ENCODE data around the gene CYP46A1. TPM values are rescaled to one million over a fixed set of nuclear protein-coding genes. Genes with fewer than 3 reads are reported as not detected.

The CYP46A1 gene
- total RNA-seq, 2 experiments from 2014 or later: 0.19 to 0.21 TPM

DNA sequence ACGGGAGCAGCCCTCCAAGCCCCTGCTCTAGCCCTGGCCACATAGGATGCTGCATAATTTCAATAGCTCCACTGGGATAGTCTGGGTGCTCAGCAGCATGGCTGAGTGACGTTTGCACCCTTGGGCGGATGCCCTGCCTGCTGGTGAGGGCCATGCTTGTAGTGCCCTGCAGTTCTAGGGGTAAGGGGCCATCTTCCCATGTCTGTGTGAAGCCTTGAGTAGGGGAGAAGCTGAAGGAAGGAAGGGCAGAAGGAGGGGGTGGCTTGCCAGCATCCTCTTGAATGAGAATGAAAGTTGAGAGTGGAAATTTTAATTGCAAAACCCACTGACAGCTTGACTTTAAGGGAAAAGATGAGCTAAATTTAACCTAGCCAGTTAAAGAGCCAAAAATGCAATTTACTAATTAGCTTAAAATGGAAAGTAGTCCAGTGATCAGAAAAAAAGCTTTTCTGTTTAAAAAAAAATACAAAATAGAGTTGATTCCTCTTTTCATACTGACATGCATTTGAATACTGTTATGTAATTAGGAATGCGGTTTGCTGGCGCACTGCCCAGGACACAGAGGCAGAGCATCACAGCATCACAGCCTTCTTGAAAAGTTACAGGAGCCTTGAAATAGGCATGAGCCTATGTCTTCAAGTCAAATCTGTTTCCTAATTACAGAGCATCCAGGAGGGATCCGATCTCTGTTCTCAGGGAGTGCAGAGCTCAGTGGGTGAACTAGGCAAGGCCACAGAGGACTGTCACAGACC lies 90.6 kb downstream of the CYP46A1 start:
- intact Hi-C loops (cut with micrococcal nuclease): loop anchor here (2.0 kb wide), 1 partner anchor 18 kb away; no protein-coding TSS in a partner anchor
- H3K27ac Mint-ChIP-seq: no peak overlapping the region
- DNase-seq: no peak
- CTCF ChIA-PET: interaction anchor here (1.0 kb wide), 1 partner anchor 47 kb away, joined by 4 read pairs; no protein-coding TSS in a partner anchor
- POLR2A ChIA-PET: no interaction called here
- peaks cover 9% of the 10 kb centered on the region for H3K9me3 Mint-ChIP-seq
- peaks cover 24% of the 10 kb centered on the region for H3K27me3 Mint-ChIP-seq
- no peak overlapping the region for H3K4me3 Mint-ChIP-seq
- no peaks in the 10 kb centered on the region for H3K36me3 Mint-ChIP-seq
- peaks cover 10% of the 10 kb centered on the region for H3K4me1 Mint-ChIP-seq (ENCODE audit: low read depth)

DNA sequence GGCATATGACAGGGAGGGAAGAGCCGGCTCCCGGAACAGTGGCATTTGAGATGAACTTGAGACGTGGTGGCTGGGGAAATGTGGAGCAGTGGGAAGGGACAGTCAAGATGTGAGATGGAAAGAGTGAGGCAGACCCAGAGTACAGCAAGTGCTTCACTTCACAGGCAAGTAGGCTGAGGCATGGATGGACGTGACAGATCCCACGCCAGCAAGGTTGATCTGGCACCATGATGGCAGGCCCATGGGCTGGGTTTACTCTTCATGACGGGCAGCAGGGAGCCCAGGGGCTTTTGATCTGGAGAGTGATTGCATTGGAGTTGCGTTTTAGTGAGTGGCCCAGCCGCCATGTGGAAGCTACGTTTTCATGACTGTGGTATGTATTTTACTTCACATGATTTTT lies 91.3 kb downstream of the CYP46A1 start:
- DNase-seq: no peak
- CTCF ChIA-PET: no interaction called here
- H3K4me3 Mint-ChIP-seq: no peak overlapping the region
- H3K36me3 Mint-ChIP-seq: no peaks in the 10 kb centered on the region
- peaks cover 9% of the 10 kb centered on the region for H3K9me3 Mint-ChIP-seq
- POLR2A ChIA-PET: no interaction called here
- intact Hi-C loops (cut with micrococcal nuclease): loop anchor here (2.0 kb wide), 1 partner anchor 19 kb away; no protein-coding TSS in a partner anchor
- peaks cover 10% of the 10 kb centered on the region for H3K4me1 Mint-ChIP-seq (ENCODE audit: low read depth)
- no peak overlapping the region for H3K27ac Mint-ChIP-seq
- H3K27me3 Mint-ChIP-seq: peaks cover 25% of the 10 kb centered on the region

Other genes starting within 250 kb of the CYP46A1 start
- 10 to 100 TPM; 54.3 to 56.8 TPM for gene SETD3, start 203.4 kb upstream of the CYP46A1 start, total RNA-seq
- 10 to 100 TPM; 86.6 to 90.4 TPM for gene CCNK, start 202.9 kb upstream of the CYP46A1 start, total RNA-seq
- gene CCDC85C, start 80.1 kb upstream of the CYP46A1 start, total RNA-seq: 10 to 100 TPM; 10.7 to 12.3 TPM
- under 1 TPM; 0.29 to 0.38 TPM for gene HHIPL1, start 39.2 kb upstream of the CYP46A1 start, total RNA-seq
- 1 to 10 TPM; 1.5 to 1.9 TPM for gene EML1, start 109.1 kb downstream of the CYP46A1 start, total RNA-seq